ENCODE data around the gene PRSS48.
"Not testable (repeated sequence)": the region's sequence is repeated elsewhere in the genome, so short reads cannot be mapped to it uniquely, and the experiment has no call there.

Gene PRSS48

DNA sequence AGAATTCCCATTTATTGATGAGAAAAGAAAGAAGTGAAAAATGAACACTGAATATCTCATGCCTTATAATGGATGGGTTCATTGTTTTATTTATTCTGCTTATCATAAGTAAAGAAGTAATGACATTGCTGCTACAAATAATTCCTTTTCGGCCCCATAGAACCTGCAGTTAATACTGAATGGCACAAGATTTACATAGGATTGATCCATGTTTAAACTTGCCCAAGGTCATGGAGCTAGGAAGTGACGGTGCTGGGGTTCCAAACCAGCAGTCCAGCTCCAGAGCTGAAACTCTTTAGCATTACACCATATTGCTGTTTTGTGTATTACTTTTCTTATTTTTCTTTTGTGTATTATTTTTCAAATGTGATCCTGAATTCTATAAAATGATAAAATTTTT is 30.2 kb upstream of the PRSS48 start:
- no peak overlapping the region for H3K9ac ChIP-seq (ENCODE audit: low read depth, low read length)
- H3K36me3 ChIP-seq (ENCODE audit: insufficient read depth, low read depth, low read length) = no peaks in the 10 kb centered on the region
- no peak overlapping the region for H3K27ac ChIP-seq (ENCODE audit: low read length)
- no peaks in the 10 kb centered on the region for H3K27me3 ChIP-seq (ENCODE audit: insufficient read depth, low read length)
- H3K4me1 ChIP-seq (ENCODE audit: insufficient read depth, low read length) = peaks cover 34% of the 10 kb centered on the region
- H3K4me3 ChIP-seq (ENCODE audit: low read length) = no peak overlapping the region
- no peaks in the 10 kb centered on the region for H3K9me3 ChIP-seq (ENCODE audit: insufficient read depth, low read depth, low read length)

DNA sequence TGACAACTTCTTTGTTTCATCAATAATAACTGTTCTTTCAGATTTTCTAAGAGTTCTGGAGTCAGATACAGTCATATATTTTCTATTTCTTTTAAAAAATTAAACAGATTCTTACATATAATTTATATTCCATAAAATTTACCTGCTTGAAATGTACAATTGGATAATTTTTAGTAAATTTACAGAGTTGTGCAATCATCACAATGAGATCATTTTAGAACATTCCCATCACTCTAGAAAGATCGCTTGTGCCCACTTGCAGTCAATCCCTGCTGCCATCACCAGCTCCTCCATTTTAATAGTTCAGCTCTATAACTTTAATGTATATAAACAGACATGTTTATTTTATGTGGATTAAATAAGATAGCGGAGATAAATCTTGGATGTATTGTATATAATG is 29.6 kb upstream of the PRSS48 start:
- Histone ChIP-seq H3K9ac (ENCODE audit: low read depth, low read length) (no peak overlapping the region), H3K4me1 (ENCODE audit: insufficient read depth, low read length) (peaks cover 37% of the 10 kb centered on the region), H3K27me3 (ENCODE audit: insufficient read depth, low read length) (no peaks in the 10 kb centered on the region), H3K9me3 (ENCODE audit: insufficient read depth, low read depth, low read length) (no peaks in the 10 kb centered on the region), H3K4me3 (ENCODE audit: low read length) (no peak overlapping the region), H3K27ac (ENCODE audit: low read length) (no peak overlapping the region), H3K36me3 (ENCODE audit: insufficient read depth, low read depth, low read length) (no peaks in the 10 kb centered on the region)

DNA sequence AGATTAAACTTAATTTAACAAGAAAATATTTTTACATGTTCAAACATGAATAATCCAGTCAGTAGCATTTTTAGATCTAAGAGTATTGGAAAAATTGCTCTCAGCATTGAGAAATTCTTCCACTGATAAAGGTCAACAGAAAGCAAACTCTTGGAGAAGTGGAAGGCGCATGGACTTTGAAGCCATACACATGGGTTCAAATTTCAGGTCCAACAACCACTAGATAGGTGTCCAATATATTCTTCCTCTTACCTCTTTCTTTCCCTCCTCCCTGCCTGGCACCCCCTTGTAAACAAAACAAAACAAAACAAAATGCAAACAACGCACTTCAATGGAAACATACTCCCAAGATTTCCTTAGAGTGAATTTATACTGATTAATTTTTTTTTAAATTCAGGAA is 28.4 kb upstream of the PRSS48 start:
- no peaks in the 10 kb centered on the region for H3K9me3 ChIP-seq (ENCODE audit: insufficient read depth, low read depth, low read length)
- no peaks in the 10 kb centered on the region for H3K36me3 ChIP-seq (ENCODE audit: insufficient read depth, low read depth, low read length)
- no peaks in the 10 kb centered on the region for H3K27me3 ChIP-seq (ENCODE audit: insufficient read depth, low read length)
- H3K9ac ChIP-seq (ENCODE audit: low read depth, low read length) = no peak overlapping the region
- no peak overlapping the region for H3K27ac ChIP-seq (ENCODE audit: low read length)
- no peak overlapping the region for H3K4me3 ChIP-seq (ENCODE audit: low read length)
- H3K4me1 ChIP-seq (ENCODE audit: insufficient read depth, low read length) = peaks cover 30% of the 10 kb centered on the region

DNA sequence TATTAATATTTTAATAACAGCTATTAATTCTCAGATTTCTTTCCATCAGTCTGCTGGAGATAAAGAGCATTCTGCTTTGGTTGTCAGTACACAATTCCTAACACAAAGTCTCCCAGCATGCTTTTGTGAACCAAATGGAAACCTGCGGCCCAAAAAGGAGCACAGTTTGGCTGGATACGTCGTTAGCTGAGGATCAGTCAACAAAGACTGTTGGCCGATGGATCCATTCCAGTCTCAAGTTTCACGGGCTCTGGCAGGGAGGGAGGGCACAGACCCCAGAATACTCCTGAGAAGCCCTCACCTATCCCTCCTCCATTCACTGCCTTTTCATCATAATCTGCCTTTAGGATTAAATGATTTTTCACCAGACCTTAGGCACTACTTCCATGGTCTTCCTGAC is 26.3 kb upstream of the PRSS48 start:
- Histone ChIP-seq H3K27ac (ENCODE audit: low read length) (no peak overlapping the region), H3K4me3 (ENCODE audit: low read length) (peak overlapping the region; percentile 39; the same call in 1 of the 2 replicates), H3K4me1 (ENCODE audit: insufficient read depth, low read length) (peaks cover 27% of the 10 kb centered on the region; the same call in 1 of the 2 replicates), H3K27me3 (ENCODE audit: insufficient read depth, low read length) (no peaks in the 10 kb centered on the region), H3K36me3 (ENCODE audit: insufficient read depth, low read depth, low read length) (no peaks in the 10 kb centered on the region), H3K9ac (ENCODE audit: low read depth, low read length) (no peak overlapping the region), H3K9me3 (ENCODE audit: insufficient read depth, low read depth, low read length) (no peaks in the 10 kb centered on the region)

DNA sequence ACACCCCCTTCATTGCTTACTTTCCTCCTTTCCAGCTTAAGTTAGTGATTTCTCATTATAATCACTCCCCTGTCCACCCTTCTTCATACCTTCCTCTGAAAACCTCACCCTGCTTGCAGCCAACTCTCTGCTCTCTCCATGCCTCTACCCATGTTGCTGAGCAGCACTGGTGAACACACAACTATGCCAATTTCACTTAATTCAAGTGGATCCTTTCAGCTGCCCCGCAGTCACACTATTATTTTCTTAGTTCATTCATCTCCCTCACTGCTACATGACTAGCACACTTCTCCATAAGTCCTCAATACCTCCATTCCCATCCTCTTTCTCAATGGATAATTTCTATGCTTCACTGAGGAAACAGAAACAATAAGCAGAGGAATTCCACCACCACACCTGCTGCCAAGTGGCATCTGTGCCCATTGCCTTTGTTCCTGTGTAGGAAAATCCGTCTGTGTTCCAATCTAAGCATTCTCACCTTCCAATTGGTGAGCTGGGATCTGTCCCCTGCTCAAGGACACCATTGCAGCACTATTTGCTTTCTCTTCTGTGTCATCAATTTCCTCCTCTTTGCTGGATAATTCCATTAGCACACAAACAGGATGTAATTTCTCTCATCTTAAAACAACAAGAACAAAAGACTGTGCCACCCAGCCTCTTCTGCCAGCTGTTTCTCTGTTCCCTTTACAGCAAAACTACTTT is 25.2 kb upstream of the PRSS48 start:
- Histone ChIP-seq H3K9me3 (ENCODE audit: insufficient read depth, low read depth, low read length) (peaks cover 5% of the 10 kb centered on the region; the same call in 1 of the 2 replicates), H3K27me3 (ENCODE audit: insufficient read depth, low read length) (no peaks in the 10 kb centered on the region), H3K27ac (ENCODE audit: low read length) (no peak overlapping the region), H3K4me1 (ENCODE audit: insufficient read depth, low read length) (peaks cover 27% of the 10 kb centered on the region; the same call in 1 of the 2 replicates), H3K4me3 (ENCODE audit: low read length) (no peak overlapping the region), H3K9ac (ENCODE audit: low read depth, low read length) (no peak overlapping the region), H3K36me3 (ENCODE audit: insufficient read depth, low read depth, low read length) (no peaks in the 10 kb centered on the region)

DNA sequence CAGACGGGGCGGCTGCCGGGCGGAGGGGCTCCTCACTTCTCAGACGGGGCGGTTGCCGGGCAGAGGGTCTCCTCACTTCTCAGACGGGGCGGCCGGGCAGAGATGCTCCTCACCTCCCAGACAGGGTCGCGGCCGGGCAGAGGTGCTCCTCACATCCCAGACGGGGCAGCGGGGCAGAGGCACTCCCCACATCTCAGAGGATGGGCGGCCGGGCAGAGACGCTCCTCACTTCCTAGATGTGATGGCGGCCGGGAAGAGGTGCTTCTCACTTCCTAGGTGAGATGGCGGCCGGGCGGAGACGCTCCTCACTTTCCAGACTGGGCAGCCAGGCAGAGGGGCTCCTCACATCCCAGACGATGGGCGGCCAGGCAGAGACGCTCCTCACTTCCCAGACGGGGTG is 21.7 kb upstream of the PRSS48 start:
- H3K27me3 ChIP-seq (ENCODE audit: insufficient read depth, low read length); H3K4me3 ChIP-seq (ENCODE audit: low read length); H3K27ac ChIP-seq (ENCODE audit: low read length); H3K36me3 ChIP-seq (ENCODE audit: insufficient read depth, low read depth, low read length); H3K9me3 ChIP-seq (ENCODE audit: insufficient read depth, low read depth, low read length); H3K9ac ChIP-seq (ENCODE audit: low read depth, low read length): not testable (repeated sequence)
- peaks cover 20% of the 10 kb centered on the region; the same call in 1 of the 2 replicates for H3K4me1 ChIP-seq (ENCODE audit: insufficient read depth, low read length)

DNA sequence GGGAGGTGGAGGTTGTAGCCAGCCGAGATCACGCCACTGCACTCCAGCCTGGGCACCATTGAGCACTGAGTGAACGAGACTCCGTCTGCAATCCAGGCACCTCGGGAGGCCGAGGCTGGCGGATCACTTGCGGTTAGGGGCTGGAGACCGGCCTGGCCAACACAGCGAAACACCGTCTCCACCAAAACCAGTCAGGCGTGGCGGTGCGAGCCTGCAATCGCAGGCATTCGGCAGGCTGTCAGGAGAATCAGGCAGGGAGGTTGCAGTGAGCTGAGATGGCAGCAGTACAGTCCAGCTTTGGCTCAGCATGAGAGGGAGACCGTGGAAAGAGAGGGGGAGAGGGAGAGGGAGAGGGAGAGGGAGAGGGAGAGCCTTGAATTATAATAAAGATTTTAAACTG is 21.3 kb upstream of the PRSS48 start:
- not testable (repeated sequence) for H3K27ac ChIP-seq (ENCODE audit: low read length); H3K4me3 ChIP-seq (ENCODE audit: low read length); H3K27me3 ChIP-seq (ENCODE audit: insufficient read depth, low read length); H3K9ac ChIP-seq (ENCODE audit: low read depth, low read length); H3K36me3 ChIP-seq (ENCODE audit: insufficient read depth, low read depth, low read length); H3K9me3 ChIP-seq (ENCODE audit: insufficient read depth, low read depth, low read length)
- H3K4me1 ChIP-seq (ENCODE audit: insufficient read depth, low read length) = peaks cover 16% of the 10 kb centered on the region; the same call in 1 of the 2 replicates

DNA sequence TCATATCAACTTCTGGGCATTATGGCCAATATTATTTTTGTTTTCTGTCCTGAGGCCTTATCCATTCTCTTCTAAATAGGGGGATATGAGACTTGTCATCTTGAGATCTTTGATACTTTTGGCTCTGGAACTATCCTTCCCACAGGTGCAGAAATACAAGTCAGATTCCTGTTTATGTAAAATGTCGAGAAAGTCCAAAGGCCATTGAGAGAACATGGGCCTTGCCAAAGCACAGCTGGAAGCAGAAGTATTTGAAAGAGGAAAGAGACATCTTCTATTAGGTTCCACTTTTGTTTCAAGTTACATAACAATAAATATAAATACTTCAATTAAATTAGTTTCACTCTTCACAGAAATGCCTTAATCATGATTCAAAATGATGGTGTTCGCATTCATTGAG is 20.8 kb upstream of the PRSS48 start:
- H3K4me1 ChIP-seq (ENCODE audit: insufficient read depth, low read length) = peaks cover 13% of the 10 kb centered on the region; the same call in 1 of the 2 replicates
- no peak overlapping the region for H3K9ac ChIP-seq (ENCODE audit: low read depth, low read length)
- no peaks in the 10 kb centered on the region for H3K27me3 ChIP-seq (ENCODE audit: insufficient read depth, low read length)
- H3K4me3 ChIP-seq (ENCODE audit: low read length) = no peak overlapping the region
- H3K9me3 ChIP-seq (ENCODE audit: insufficient read depth, low read depth, low read length) = peaks cover 5% of the 10 kb centered on the region; the same call in 1 of the 2 replicates
- no peak overlapping the region for H3K27ac ChIP-seq (ENCODE audit: low read length)
- H3K36me3 ChIP-seq (ENCODE audit: insufficient read depth, low read depth, low read length) = no peaks in the 10 kb centered on the region

DNA sequence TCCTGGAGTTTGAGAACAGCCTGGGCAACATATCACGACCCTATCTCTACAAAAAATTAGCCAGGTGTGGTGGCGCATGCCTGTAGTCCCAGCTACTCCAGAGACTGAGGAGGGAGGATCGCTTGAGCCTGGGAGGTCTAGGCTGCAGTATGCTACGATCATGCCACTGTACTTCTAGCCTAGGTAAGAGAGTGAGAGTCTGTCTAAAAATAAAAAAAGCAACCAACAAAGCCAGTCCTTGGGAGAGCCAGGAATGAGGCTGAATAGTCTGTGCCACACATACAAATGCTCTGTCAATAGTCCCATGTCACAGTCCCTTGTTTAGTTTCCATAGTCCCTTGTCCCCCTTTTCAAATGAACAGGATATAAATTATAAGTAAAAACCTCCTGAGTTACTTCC is 19.3 kb upstream of the PRSS48 start:
- Histone ChIP-seq H3K4me3 (ENCODE audit: low read length) (no peak overlapping the region), H3K9ac (ENCODE audit: low read depth, low read length) (no peak overlapping the region), H3K4me1 (ENCODE audit: insufficient read depth, low read length) (peaks cover under 1% of the 10 kb centered on the region; the same call in 1 of the 2 replicates), H3K9me3 (ENCODE audit: insufficient read depth, low read depth, low read length) (peaks cover 5% of the 10 kb centered on the region; the same call in 1 of the 2 replicates), H3K27ac (ENCODE audit: low read length) (no peak overlapping the region), H3K27me3 (ENCODE audit: insufficient read depth, low read length) (no peaks in the 10 kb centered on the region), H3K36me3 (ENCODE audit: insufficient read depth, low read depth, low read length) (no peaks in the 10 kb centered on the region)

DNA sequence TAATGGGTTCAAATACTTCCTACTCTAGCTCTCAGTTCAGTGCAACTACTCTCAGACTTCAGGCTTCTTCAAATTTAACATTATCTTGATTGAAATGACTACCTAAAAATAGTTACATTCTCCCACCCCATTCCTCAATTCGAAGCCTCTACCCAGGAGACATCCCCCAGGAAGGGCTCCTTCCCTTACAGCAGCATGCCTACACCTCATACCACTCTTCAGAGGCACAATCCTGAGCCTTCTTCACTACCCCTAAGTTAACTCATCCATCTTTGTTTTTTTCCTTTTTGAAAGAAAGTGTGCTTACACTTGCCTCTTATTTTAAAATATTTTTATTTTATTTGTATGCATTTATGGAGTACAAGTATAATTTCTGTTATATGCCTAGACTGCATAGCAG is 17.2 kb upstream of the PRSS48 start:
- H3K9ac ChIP-seq (ENCODE audit: low read depth, low read length) = no peak overlapping the region
- H3K4me3 ChIP-seq (ENCODE audit: low read length) = no peak overlapping the region
- H3K4me1 ChIP-seq (ENCODE audit: insufficient read depth, low read length) = no peaks in the 10 kb centered on the region

DNA sequence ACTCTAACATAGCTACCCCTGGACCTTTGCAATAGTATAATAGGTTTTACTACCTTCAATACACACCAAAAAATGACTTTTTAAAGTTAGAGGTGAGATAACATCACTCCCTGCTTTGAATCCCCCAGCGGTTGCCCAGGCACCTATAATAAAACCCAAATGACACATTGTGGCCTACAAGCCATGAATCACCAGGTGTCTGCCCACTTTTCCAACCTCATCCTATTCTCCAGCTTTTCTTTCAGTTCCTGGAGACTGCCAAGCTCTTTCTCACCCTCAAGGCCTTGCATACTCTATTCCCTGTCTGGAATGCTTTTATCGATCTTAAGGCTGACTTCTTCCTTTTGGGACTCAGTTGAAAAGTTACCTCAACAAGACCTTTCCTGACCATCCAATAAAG is 16.4 kb upstream of the PRSS48 start:
- Histone ChIP-seq H3K9me3 (ENCODE audit: insufficient read depth, low read depth, low read length) (peaks cover 5% of the 10 kb centered on the region; the same call in 1 of the 2 replicates), H3K9ac (ENCODE audit: low read depth, low read length) (no peak overlapping the region), H3K4me1 (ENCODE audit: insufficient read depth, low read length) (no peaks in the 10 kb centered on the region), H3K27me3 (ENCODE audit: insufficient read depth, low read length) (no peaks in the 10 kb centered on the region), H3K27ac (ENCODE audit: low read length) (no peak overlapping the region), H3K36me3 (ENCODE audit: insufficient read depth, low read depth, low read length) (no peaks in the 10 kb centered on the region), H3K4me3 (ENCODE audit: low read length) (no peak overlapping the region)

More for the DNA sequence above, 17.2 kb upstream of the PRSS48 start:
- Histone ChIP-seq H3K27ac (ENCODE audit: low read length) (no peak overlapping the region), H3K9me3 (ENCODE audit: insufficient read depth, low read depth, low read length) (peaks cover 5% of the 10 kb centered on the region; the same call in 1 of the 2 replicates), H3K27me3 (ENCODE audit: insufficient read depth, low read length) (no peaks in the 10 kb centered on the region), H3K36me3 (ENCODE audit: insufficient read depth, low read depth, low read length) (no peaks in the 10 kb centered on the region)

DNA sequence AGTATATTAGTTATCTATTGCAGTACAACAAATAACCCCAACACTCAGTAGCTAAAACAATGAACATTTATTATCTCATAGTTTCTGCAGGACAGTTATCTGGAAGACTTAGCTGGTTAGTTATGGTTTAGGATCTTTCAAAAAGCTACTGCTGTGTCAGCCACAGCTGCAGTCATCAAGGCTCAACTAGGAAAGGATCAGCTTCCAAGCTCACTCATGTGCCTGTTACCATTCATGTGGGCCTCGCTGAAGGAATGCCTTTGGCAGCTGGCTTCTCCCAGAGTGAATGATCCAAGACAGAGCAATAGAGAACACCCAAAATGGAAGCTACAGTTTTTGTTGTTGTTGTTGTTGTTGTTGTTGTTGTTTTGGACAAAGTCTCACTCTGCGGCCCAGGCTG is 13.5 kb upstream of the PRSS48 start:
- no peaks in the 10 kb centered on the region for H3K36me3 ChIP-seq (ENCODE audit: insufficient read depth, low read depth, low read length)
- no peaks in the 10 kb centered on the region for H3K9me3 ChIP-seq (ENCODE audit: insufficient read depth, low read depth, low read length)
- H3K27me3 ChIP-seq (ENCODE audit: insufficient read depth, low read length) = no peaks in the 10 kb centered on the region
- H3K4me3 ChIP-seq (ENCODE audit: low read length) = no peak overlapping the region
- H3K27ac ChIP-seq (ENCODE audit: low read length) = no peak overlapping the region
- H3K9ac ChIP-seq (ENCODE audit: low read depth, low read length) = no peak overlapping the region
- H3K4me1 ChIP-seq (ENCODE audit: insufficient read depth, low read length) = no peaks in the 10 kb centered on the region

Data from iPS-20b (cell line).